GM13976 (cell line): ENCODE data around the gene HDHD3.
"Not testable (repeated sequence)": the region's sequence is repeated elsewhere in the genome, so short reads cannot be mapped to it uniquely, and the experiment has no call there.

ENCODE experiments used
- DNase-seq: peaks from one replicate; pipeline ENCODE4 v3.0.0; 2012; ENCODE audit warnings: low spot score
- in situ Hi-C: fragments of 300-500 bp; cut with MboI; formaldehyde crosslinking; loops from one replicate; pipeline ENCODE4 v1.12.0; 2022; ENCODE audit warnings: low sequenced_read_pairs, mixed read lengths, inconsistent platforms; ENCODE audit not compliant: unreplicated experiment
- TF ChIP-seq, protein P1 (sequence below): IDR thresholded peaks from 2 replicates; pipeline ENCODE4 v1.5.1; 2012; ENCODE audit warnings: borderline replicate concordance, mild to moderate bottlenecking; ENCODE audit not compliant: insufficient read depth; ENCODE audit errors: extremely low read depth, missing control alignments, control extremely low read depth

The HDHD3 gene

DNA sequence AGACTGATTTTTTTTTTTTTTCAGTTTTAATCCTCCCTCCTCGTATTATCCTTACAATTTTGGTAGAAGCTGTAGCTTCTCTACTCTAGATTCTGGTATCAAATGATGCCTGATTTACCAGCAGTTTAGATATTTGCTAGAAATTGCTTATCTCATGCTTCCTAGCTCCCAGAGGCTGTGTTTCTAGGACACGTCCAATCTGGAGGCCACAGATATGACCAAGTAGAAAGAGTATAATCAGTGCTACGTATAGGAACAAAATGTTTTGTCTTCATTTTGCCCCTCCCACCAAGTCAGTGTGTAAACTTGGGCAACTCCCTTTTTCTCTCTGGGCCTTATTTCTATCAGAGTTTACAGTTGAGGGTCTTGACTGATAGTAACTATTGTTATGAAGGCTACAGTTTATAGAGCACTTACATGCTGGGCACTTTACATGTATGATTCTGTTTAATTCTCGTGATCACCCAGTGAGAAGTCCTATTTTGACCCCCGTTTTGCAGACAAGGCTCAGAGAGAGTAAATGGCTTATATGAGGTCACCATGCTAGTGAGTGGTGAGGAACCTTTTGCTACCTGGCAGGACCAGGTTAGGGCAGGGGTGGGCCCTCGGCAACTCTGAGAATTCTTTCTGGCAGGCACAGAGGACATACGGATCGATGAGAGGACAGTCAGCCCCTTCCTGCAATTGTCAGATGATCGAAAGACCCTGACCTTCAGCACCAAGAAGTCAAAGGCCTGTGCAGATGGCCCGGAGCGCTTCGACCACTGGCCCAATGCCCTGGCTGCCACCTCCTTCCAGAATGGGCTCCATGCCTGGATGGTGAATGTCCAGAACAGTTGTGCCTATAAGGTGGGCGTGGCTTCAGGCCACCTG, 7.6 kb downstream of the HDHD3 start:
- no peak for DNase-seq
- TF ChIP-seq, protein P1, sequence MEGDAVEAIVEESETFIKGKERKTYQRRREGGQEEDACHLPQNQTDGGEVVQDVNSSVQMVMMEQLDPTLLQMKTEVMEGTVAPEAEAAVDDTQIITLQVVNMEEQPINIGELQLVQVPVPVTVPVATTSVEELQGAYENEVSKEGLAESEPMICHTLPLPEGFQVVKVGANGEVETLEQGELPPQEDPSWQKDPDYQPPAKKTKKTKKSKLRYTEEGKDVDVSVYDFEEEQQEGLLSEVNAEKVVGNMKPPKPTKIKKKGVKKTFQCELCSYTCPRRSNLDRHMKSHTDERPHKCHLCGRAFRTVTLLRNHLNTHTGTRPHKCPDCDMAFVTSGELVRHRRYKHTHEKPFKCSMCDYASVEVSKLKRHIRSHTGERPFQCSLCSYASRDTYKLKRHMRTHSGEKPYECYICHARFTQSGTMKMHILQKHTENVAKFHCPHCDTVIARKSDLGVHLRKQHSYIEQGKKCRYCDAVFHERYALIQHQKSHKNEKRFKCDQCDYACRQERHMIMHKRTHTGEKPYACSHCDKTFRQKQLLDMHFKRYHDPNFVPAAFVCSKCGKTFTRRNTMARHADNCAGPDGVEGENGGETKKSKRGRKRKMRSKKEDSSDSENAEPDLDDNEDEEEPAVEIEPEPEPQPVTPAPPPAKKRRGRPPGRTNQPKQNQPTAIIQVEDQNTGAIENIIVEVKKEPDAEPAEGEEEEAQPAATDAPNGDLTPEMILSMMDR = no peak
- in situ Hi-C loops = no loop called here

DNA sequence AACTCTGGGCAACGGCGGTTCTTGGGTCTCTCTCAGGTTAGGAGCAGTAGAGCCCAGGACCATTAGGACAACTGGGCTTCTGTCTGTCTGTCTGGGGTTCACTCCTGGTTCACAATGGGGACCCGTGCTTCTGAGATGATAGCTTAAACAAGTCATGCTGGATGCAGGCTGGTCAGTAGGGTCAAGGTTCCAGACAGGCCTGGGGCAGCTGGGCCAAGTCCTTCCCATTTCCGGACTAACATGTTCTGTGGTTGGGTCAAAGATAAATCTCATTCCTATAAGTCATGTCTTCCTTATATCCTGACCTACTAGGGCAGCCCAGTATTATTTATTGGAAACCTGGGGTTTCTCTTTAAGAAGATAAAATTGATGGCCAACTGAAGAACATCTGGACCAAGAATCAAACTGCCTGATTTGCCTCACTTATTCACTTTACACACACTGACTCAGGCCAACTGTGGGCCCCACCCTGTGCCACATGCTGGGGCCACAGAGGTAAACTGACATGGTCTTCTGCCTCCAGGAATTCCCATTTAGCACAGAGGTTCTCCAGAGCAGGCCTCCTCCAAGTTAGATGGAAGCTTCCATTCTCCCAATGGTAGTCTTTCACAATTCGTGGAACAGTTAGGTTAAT, 8.3 kb downstream of the HDHD3 start:
- TF ChIP-seq, protein P1 = no peak
- in situ Hi-C loops = no loop called here
- no peak for DNase-seq

- in situ Hi-C loops, DNase-seq: not testable (repeated sequence)
These were observed 11.1 kb downstream of the HDHD3 start for GRCh38 chr9:113365652-113366051.

DNA sequence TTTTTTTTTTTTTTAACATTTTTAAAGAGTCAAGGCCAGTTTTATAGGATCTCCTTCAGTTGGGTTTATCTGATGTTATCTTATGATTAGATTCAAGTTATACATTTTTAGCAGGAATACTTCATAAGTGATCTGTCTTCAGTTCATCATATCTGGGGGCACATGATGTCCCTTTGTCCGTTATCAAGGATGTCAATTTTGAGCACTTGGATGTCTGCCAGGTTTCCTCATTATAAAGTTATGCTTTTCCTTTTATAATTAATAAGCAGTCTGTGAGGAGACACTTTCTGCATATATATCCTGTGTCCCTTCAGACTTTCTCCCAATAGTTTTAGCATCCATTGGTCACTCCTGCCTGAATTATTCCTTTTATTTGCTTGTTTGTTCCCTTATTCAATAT, 11.8 kb downstream of the HDHD3 start:
- DNase-seq = no peak
- in situ Hi-C loops = no loop called here
- TF ChIP-seq, protein P1 = no peak

DNA sequence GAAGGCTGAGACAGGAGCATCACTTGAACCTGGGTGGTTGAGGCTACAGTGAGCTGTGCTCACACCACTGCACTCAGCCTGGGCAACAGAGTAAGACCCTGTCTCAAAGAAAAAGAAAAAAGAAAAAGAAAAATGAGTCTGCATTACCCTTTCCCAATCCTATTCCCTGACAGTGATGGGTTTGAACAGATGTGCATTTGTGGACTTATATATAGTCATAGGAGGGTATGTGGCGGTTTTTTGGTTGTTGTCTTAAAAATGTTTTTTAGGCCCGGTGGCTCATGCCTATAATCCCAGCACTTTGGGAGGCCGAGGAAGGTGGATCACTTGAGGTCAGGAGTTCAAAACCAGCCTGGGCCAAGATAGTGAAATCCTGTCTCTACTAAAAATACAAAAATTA, 13.4 kb downstream of the HDHD3 start:
- TF ChIP-seq, protein P1 = no peak
- DNase-seq = no peak
- in situ Hi-C loops = no loop called here

- in situ Hi-C loops = no loop called here
- TF ChIP-seq, protein P1 = no peak
- no peak for DNase-seq
These were observed 15.3 kb downstream of the HDHD3 start for GRCh38 chr9:113361304-113362018.
